Smooth muscle cell (in vitro differentiated cells): ENCODE results near the gene SYNPO2. TPM values are rescaled to one million over a fixed set of nuclear protein-coding genes. Genes with fewer than 3 reads are reported as not detected.

Experiments
- DNase-seq: peaks from one replicate; lab custom pipeline; 2025; ENCODE audit not compliant: unreplicated experiment; lab: John Stamatoyannopoulos, UW
- H2AFZ ChIP-seq: fragments of 200-600 bp; sonication (generic); 2 replicates; pipeline ENCODE4 v1.6.0; 2016; ENCODE audit warnings: antibody characterized with exemption, low read depth, mild to moderate bottlenecking
- H3F3A ChIP-seq: fragments of 200-600 bp; sonication (generic); 2 replicates; pipeline ENCODE4 v1.6.0; 2017; ENCODE audit warnings: antibody characterized with exemption, low read depth
- H3K27ac ChIP-seq: fragments of 200-600 bp; sonication (generic); 2 replicates; pipeline ENCODE4 v1.5.1; 2016; ENCODE audit warnings: low read depth, mild to moderate bottlenecking
- H3K27me3 ChIP-seq: fragments of 200-600 bp; sonication (generic); 2 replicates; pipeline ENCODE4 v1.6.1; 2016; ENCODE audit warnings: low read depth, mild to moderate bottlenecking
- H3K36me3 ChIP-seq: fragments of 200-600 bp; sonication (generic); 2 replicates; pipeline ENCODE4 v1.5.1; 2016; ENCODE audit warnings: low read depth
- H3K4me1 ChIP-seq: fragments of 200-600 bp; sonication (generic); 2 replicates; pipeline ENCODE4 v1.5.1; 2016; ENCODE audit warnings: low read depth
- H3K4me2 ChIP-seq: fragments of 200-600 bp; sonication (generic); 2 replicates; pipeline ENCODE4 v1.6.0; 2016; ENCODE audit warnings: mild to moderate bottlenecking
- H3K4me3 ChIP-seq: fragments of 200-600 bp; sonication (generic); 2 replicates; pipeline ENCODE4 v1.5.1; 2016; ENCODE audit warnings: mild to moderate bottlenecking
- H3K79me2 ChIP-seq: fragments of 200-600 bp; sonication (generic); 2 replicates; pipeline ENCODE4 v1.6.0; 2016; ENCODE audit warnings: low read depth, mild to moderate bottlenecking
- H3K9ac ChIP-seq: fragments of 200-600 bp; sonication (generic); 2 replicates; pipeline ENCODE4 v1.6.0; 2016; ENCODE audit warnings: low read depth
- H3K9me3 ChIP-seq: fragments of 200-600 bp; sonication (generic); replicated peaks from 2 replicates; pipeline ENCODE4 v1.5.1; 2016; ENCODE audit warnings: low read depth
- H4K20me1 ChIP-seq: fragments of 200-600 bp; sonication (generic); 2 replicates; pipeline ENCODE4 v1.6.0; 2016; ENCODE audit warnings: low read depth
- CTCF ChIP-seq: fragments of 200-600 bp; sonication (generic); IDR thresholded peaks from 2 replicates; pipeline ENCODE4 v1.5.1; 2017; ENCODE audit warnings: borderline replicate concordance, mild to moderate bottlenecking, antibody characterized with exemption; ENCODE audit not compliant: insufficient read depth, poor library complexity, severe bottlenecking
- WGBS: methylation state at CpG from one replicate; pipeline ENCODE4 v1.1.7; 2016; ENCODE audit warnings: low lambda C conversion rate; 5-methylcytosine and 5-hydroxymethylcytosine counted together
- polyA plus RNA-seq: library from polyadenylated mRNA; unstranded; fragments of >200 nt; fragmentation: Nextera tagmentation; extraction: Ambion mirVana; gene quantifications from 2 replicates; pipeline ENCODE4 v1.2.1, GENCODE V29; 2016
- total RNA-seq: library from RNA; depleted of rRNA; stranded (reverse); fragments of >200 nt; gene quantifications from 2 replicates; pipeline ENCODE4 v1.2.3, GENCODE V29; 2014

The SYNPO2 gene
- total and polyA plus RNA-seq, 2 experiments from 2014 or later = 0.08 to 4.5 TPM

- Histone ChIP-seq H3K4me3 (no peak overlapping the region), H3K9me3 (no peaks in the 10 kb centered on the region), H3K36me3 (no peaks in the 10 kb centered on the region), H3K4me1 (peaks cover 13% of the 10 kb centered on the region), H2AFZ (no peak overlapping the region), H3K79me2 (no peaks in the 10 kb centered on the region), H3K27me3 (no peaks in the 10 kb centered on the region), H4K20me1 (no peaks in the 10 kb centered on the region), H3F3A (peaks cover 17% of the 10 kb centered on the region), H3K4me2 (peak overlapping the region; percentile 50), H3K9ac (no peak overlapping the region), H3K27ac (peak overlapping the region; percentile 28)
- no peak for TF ChIP-seq CTCF
- no peak for DNase-seq
- WGBS = 43% methylated on average over 6 of the region's 6 CpGs
Observed at GRCh38 chr4:118968813-118969212, 80.2 kb downstream of the SYNPO2 start.

GRCh38 chr4:118969359-118969758 is 80.7 kb downstream of the SYNPO2 start:
- Histone ChIP-seq H3K36me3 (no peaks in the 10 kb centered on the region), H2AFZ (no peak overlapping the region), H3K4me1 (peaks cover 13% of the 10 kb centered on the region), H3K27ac (no peak overlapping the region), H3F3A (peaks cover 17% of the 10 kb centered on the region), H3K4me2 (peak overlapping the region; percentile 46), H3K79me2 (no peaks in the 10 kb centered on the region), H3K9me3 (no peaks in the 10 kb centered on the region), H3K4me3 (no peak overlapping the region), H3K27me3 (no peaks in the 10 kb centered on the region), H3K9ac (no peak overlapping the region), H4K20me1 (no peaks in the 10 kb centered on the region)
- peak; percentile 57 for TF ChIP-seq CTCF
- 32% methylated on average over 5 of the region's 5 CpGs for WGBS
- DNase-seq = no peak

- Histone ChIP-seq H4K20me1 (no peaks in the 10 kb centered on the region), H3K27me3 (no peaks in the 10 kb centered on the region), H3K9ac (no peak overlapping the region), H3K9me3 (no peaks in the 10 kb centered on the region), H2AFZ (no peak overlapping the region), H3K27ac (no peak overlapping the region), H3K4me1 (peaks cover 12% of the 10 kb centered on the region), H3K36me3 (no peaks in the 10 kb centered on the region), H3K4me3 (no peak overlapping the region), H3K79me2 (no peaks in the 10 kb centered on the region), H3K4me2 (no peak overlapping the region), H3F3A (peaks cover 13% of the 10 kb centered on the region)
- TF ChIP-seq CTCF = no peak
- WGBS = 72% methylated on average over 2 of the region's 2 CpGs
- no peak for DNase-seq
Observed at GRCh38 chr4:118972167-118972566, 83.5 kb downstream of the SYNPO2 start.

- DNase-seq = no peak
- Histone ChIP-seq H3K4me1 (peaks cover 2% of the 10 kb centered on the region), H3F3A (peaks cover 3% of the 10 kb centered on the region), H3K4me2 (no peak overlapping the region), H3K27ac (no peak overlapping the region), H3K27me3 (no peaks in the 10 kb centered on the region), H3K79me2 (no peaks in the 10 kb centered on the region), H3K9me3 (no peaks in the 10 kb centered on the region), H3K36me3 (no peaks in the 10 kb centered on the region), H4K20me1 (no peaks in the 10 kb centered on the region), H3K9ac (no peak overlapping the region), H3K4me3 (no peak overlapping the region), H2AFZ (no peak overlapping the region)
- WGBS = 86% methylated on average over 6 of the region's 6 CpGs
- TF ChIP-seq CTCF = no peak
Observed at GRCh38 chr4:118973295-118973694, 84.6 kb downstream of the SYNPO2 start.
